Peyer's patch (tissue), 4 donors: Measurements from ENCODE around the gene SMIM23. TPM values are rescaled to one million over a fixed set of nuclear protein-coding genes. Genes with fewer than 3 reads are reported as not detected.

Source experiments
- DNase-seq, 3 donors: peaks; one replicate each; pipeline ENCODE4 v3.0.0-alpha.2; 2017 to 2019
- H3K27ac ChIP-seq, 4 donors: fragments of 200-600 bp; sonication (generic); one replicate each; pipeline ENCODE4 v1.5.1; 2016 to 2019
- H3K27me3 ChIP-seq, 2 donors: fragments of 200-600 bp; sonication (generic); one replicate each; pipeline ENCODE4 v1.5.1; 2019
- H3K36me3 ChIP-seq, 3 donors: fragments of 200-600 bp; sonication (generic); one replicate each; pipeline ENCODE4 v1.5.1; 2016 to 2019
- H3K4me1 ChIP-seq, 4 donors: fragments of 200-600 bp; sonication (generic); one replicate each; pipeline ENCODE4 v1.5.1; 2016 to 2019
- H3K4me3 ChIP-seq, 4 donors: fragments of 200-600 bp; sonication (generic); 1 replicate in 3 of 4; 2 replicates in 1 of 4; pipeline ENCODE4 v1.5.1; 2016 to 2019; ENCODE audit warnings: mild to moderate bottlenecking in 1 of 4
- H3K9me3 ChIP-seq, 4 donors: fragments of 200-600 bp; sonication (generic); one replicate each; pipeline ENCODE4 v1.5.1; 2016 to 2019; ENCODE audit warnings: mild to moderate bottlenecking in 1 of 4
- POLR2A ChIP-seq, 2 donors: fragments of 450-650 bp; IDR thresholded peaks; one replicate each; pipeline ENCODE4 v1.5.1; 2017; ENCODE audit warnings: antibody characterized with exemption in 2 of 2, mild to moderate bottlenecking in 2 of 2, moderate library complexity in 2 of 2
- total RNA-seq, 4 donors: library from RNA; depleted of rRNA; stranded (reverse); fragments of >200 nt; gene quantifications; one replicate each; pipeline ENCODE4 v1.1.0, GENCODE V29; 2016
- TF ChIP-seq, protein P1 (sequence below), 6 experiments: fragments of 450-650 bp in 4 of 6; fragments of 200-600 bp in 2 of 6; sonication (generic) in 1 of 6; IDR thresholded peaks; one replicate each; pipeline ENCODE4 v1.5.1; 2017 to 2019; ENCODE audit warnings: antibody characterized with exemption in 6 of 6, mild to moderate bottlenecking in 3 of 6, moderate library complexity in 1 of 6

Gene SMIM23
- total RNA-seq, 4 donors from 2014 or later = not detected

DNA sequence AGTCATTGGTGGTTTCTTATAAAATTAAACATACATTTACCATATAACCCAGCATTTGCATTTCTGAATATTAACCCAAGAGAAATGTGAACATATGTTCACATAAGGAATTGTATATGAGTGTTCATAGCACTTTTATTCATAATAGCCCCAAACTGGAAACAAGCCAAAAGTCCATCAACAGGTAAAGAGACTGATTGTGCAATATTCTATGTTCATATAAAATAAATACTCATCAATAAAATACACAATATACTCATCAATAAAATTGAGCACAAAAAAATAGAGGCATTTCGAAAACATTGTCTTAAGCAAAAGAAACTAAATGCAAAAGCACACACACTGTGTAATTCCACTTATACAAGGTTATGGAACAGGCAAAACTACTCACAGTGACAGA, 3.7 kb downstream of the SMIM23 start:
- H3K36me3 ChIP-seq = no peaks in the 10 kb centered on the region
- H3K4me1 ChIP-seq = no peaks in the 10 kb centered on the region
- H3K4me3 ChIP-seq = no peak overlapping the region
- H3K27ac ChIP-seq = no peak overlapping the region
- TF ChIP-seq, protein P1, sequence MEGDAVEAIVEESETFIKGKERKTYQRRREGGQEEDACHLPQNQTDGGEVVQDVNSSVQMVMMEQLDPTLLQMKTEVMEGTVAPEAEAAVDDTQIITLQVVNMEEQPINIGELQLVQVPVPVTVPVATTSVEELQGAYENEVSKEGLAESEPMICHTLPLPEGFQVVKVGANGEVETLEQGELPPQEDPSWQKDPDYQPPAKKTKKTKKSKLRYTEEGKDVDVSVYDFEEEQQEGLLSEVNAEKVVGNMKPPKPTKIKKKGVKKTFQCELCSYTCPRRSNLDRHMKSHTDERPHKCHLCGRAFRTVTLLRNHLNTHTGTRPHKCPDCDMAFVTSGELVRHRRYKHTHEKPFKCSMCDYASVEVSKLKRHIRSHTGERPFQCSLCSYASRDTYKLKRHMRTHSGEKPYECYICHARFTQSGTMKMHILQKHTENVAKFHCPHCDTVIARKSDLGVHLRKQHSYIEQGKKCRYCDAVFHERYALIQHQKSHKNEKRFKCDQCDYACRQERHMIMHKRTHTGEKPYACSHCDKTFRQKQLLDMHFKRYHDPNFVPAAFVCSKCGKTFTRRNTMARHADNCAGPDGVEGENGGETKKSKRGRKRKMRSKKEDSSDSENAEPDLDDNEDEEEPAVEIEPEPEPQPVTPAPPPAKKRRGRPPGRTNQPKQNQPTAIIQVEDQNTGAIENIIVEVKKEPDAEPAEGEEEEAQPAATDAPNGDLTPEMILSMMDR (IDR thresholded peaks at IDR 0.05) = no peak
- no peak for TF ChIP-seq POLR2A (IDR thresholded peaks at IDR 0.05)
- H3K27me3 ChIP-seq = no peaks in the 10 kb centered on the region
- no peak for DNase-seq
- no peaks in the 10 kb centered on the region for H3K9me3 ChIP-seq

DNA sequence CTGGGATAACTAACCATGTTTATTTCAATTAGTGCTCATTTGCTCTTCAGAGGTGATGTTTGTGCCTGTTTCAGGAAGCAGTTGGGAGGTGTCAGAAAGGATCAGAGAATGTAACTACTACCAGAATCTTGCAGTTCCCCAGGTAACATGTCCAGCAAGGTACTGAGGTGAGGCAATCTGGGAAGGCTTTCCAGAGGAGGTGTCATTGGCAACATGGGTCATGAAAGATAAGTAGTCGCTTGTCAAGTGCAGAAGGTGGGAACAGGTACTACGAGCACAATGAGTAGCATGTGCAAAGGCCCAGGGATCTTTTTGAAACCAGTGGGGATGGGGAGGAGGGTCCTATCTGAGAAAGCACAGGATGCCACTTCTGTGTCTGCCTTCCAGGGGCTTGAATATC, 4.8 kb downstream of the SMIM23 start:
- no peaks in the 10 kb centered on the region for H3K27me3 ChIP-seq
- TF ChIP-seq, protein P1 (IDR thresholded peaks at IDR 0.05) = no peak
- TF ChIP-seq POLR2A (IDR thresholded peaks at IDR 0.05) = no peak
- H3K36me3 ChIP-seq = no peaks in the 10 kb centered on the region
- no peaks in the 10 kb centered on the region for H3K9me3 ChIP-seq
- DNase-seq = no peak
- H3K27ac ChIP-seq = no peak overlapping the region
- no peak overlapping the region for H3K4me3 ChIP-seq
- H3K4me1 ChIP-seq = no peaks in the 10 kb centered on the region

DNA sequence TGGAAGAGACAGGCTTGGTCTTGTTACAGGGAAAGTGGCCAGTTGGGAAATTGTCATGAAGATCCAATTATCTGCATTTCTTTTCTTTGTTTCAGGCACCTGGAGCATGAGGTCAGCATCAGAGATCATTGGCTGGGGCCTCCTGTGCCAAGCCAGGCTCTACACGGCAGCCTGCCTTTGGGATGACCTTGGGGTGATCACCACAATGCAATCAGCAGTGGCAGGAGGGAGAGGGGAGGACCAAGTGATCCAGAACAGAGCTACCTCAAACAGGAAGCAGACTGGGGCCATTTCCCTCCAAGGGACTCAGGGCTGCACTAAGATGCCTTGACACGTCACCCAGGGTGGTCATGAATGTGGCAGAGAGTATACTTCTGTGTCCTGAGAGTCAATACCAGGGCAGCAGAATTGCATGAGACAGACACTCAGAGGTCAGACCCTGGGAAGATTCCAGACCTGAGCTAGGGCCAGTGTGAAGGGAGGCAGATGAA, 8.9 kb downstream of the SMIM23 start:
- H3K27me3 ChIP-seq = no peaks in the 10 kb centered on the region
- H3K4me1 ChIP-seq = no peaks in the 10 kb centered on the region
- H3K36me3 ChIP-seq = no peaks in the 10 kb centered on the region
- H3K4me3 ChIP-seq = no peak overlapping the region
- TF ChIP-seq, protein P1 (IDR thresholded peaks at IDR 0.05) = no peak
- no peak for TF ChIP-seq POLR2A (IDR thresholded peaks at IDR 0.05)
- H3K27ac ChIP-seq = no peak overlapping the region
- DNase-seq = no peak
- H3K9me3 ChIP-seq = no peaks in the 10 kb centered on the region

DNA sequence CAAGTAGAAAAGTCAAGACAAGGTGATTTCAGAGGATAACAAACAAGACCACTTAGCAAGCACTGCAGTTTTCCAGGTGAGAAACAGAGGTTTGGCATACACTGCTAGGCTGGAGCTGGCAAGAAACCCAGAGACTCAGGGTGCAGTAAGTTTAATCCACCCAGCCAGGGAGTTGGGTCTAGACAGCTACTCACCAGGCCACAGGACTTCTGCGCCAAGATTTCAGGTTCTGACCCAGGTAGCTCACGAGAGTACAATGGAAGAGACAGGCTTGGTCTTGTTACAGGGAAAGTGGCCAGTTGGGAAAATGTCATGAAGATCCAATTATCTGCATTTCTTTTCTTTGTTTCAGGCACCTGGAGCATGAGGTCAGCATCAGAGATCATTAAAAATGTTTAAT, 9.8 kb downstream of the SMIM23 start:
- no peak for DNase-seq
- no peaks in the 10 kb centered on the region for H3K4me1 ChIP-seq
- no peaks in the 10 kb centered on the region for H3K36me3 ChIP-seq
- TF ChIP-seq, protein P1 (IDR thresholded peaks at IDR 0.05) = no peak
- TF ChIP-seq POLR2A (IDR thresholded peaks at IDR 0.05) = no peak
- H3K27ac ChIP-seq = no peak overlapping the region
- no peaks in the 10 kb centered on the region for H3K27me3 ChIP-seq
- no peak overlapping the region for H3K4me3 ChIP-seq
- no peaks in the 10 kb centered on the region for H3K9me3 ChIP-seq

DNA sequence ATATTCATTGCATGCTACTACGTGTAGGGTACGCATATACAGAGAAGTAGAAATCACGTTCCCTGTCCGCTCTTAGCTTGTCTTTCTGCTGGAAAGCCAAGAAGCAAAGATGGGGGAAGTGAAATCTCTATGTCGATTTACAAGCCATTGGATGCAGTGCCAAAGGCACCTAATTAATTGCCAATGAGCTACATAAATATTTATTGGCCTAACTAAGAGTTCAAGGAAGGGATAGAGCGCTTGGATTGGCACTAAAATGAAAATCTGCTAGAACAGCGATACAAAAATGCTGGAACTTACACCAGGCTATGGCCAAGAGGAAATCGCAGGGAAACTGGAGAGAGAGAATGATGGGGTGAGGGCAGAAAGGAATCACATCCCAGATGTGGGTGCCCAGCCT, 10.8 kb downstream of the SMIM23 start:
- Histone ChIP-seq H3K4me3 (no peak overlapping the region), H3K36me3 (no peaks in the 10 kb centered on the region), H3K9me3 (no peaks in the 10 kb centered on the region), H3K4me1 (no peaks in the 10 kb centered on the region), H3K27ac (no peak overlapping the region), H3K27me3 (no peaks in the 10 kb centered on the region)
- no peak for DNase-seq
- TF ChIP-seq POLR2A (IDR thresholded peaks at IDR 0.05) = no peak
- TF ChIP-seq, protein P1 (IDR thresholded peaks at IDR 0.05) = no peak

DNA sequence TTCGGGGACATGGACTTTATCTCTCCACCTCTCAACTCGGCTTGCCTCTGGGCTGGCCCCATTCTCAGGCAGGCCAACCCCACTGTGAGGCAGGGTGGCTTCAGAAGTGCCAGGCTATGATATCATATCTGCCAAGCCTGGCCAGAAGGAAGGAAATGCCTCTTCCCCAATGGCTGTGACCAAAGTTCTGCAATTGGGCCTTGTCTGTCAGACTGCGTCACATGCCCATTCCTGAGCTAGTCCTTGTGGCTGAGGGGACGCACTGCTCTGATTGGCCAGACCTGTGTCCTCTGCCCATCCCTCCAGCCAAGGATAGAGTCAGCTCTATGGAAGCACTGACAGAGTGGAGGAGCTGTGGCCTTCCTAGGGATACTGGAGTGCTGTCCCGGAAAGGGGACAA, 11.9 kb downstream of the SMIM23 start:
- no peak for DNase-seq
- Histone ChIP-seq H3K36me3 (no peaks in the 10 kb centered on the region), H3K9me3 (no peaks in the 10 kb centered on the region), H3K27me3 (no peaks in the 10 kb centered on the region), H3K27ac (no peak overlapping the region), H3K4me3 (no peak overlapping the region), H3K4me1 (no peaks in the 10 kb centered on the region)
- TF ChIP-seq, protein P1 (IDR thresholded peaks at IDR 0.05) = no peak
- TF ChIP-seq POLR2A (IDR thresholded peaks at IDR 0.05) = no peak
